IPS-NIHi7 (cell line): ENCODE measurements around the gene NUDT4.
"Not testable (repeated sequence)": the region's sequence is repeated elsewhere in the genome, so short reads cannot be mapped to it uniquely, and the experiment has no call there.

ENCODE experiments used
- DNase-seq: peaks from one replicate; pipeline ENCODE4 v3.0.0; 2012; ENCODE audit warnings: mixed read lengths; ENCODE audit errors: extremely low spot score

NUDT4 gene

GRCh38 chr12:93366422-93366821, 11.3 kb upstream of the NUDT4 start:
- DNase-seq = no peak

- no peak for DNase-seq
These were observed 9.0 kb upstream of the NUDT4 start for GRCh38 chr12:93368766-93369165.

- DNase-seq = no peak
These were observed 8.2 kb upstream of the NUDT4 start for GRCh38 chr12:93369505-93369904.

- peak; percentile 17 for DNase-seq
These were observed 6.8 kb upstream of the NUDT4 start for GRCh38 chr12:93370947-93371346.

- no peak for DNase-seq
These were observed 3.6 kb upstream of the NUDT4 start for GRCh38 chr12:93373961-93374656.

GRCh38 chr12:93375906-93376305, 1.8 kb upstream of the NUDT4 start:
- no peak for DNase-seq

- peak; percentile 47 for DNase-seq
These were observed 1.1 kb upstream of the NUDT4 start for GRCh38 chr12:93376436-93377251.

- DNase-seq = peak; percentile 22
These were observed 672 bp downstream of the NUDT4 start for GRCh38 chr12:93378196-93378997.

- DNase-seq = no peak
These were observed 1.2 kb downstream of the NUDT4 start for GRCh38 chr12:93378998-93379325.

GRCh38 chr12:93379326-93379980, 1.7 kb downstream of the NUDT4 start:
- DNase-seq = no peak

GRCh38 chr12:93379981-93380361, 2.2 kb downstream of the NUDT4 start:
- DNase-seq = no peak

- DNase-seq = no peak
These were observed 2.9 kb downstream of the NUDT4 start for GRCh38 chr12:93380480-93381121.

GRCh38 chr12:93381161-93381975, 3.6 kb downstream of the NUDT4 start:
- DNase-seq = no peak

GRCh38 chr12:93381976-93382437, 4.3 kb downstream of the NUDT4 start:
- DNase-seq = not testable (repeated sequence)

GRCh38 chr12:93387780-93388179, 10.1 kb downstream of the NUDT4 start:
- no peak for DNase-seq

GRCh38 chr12:93390031-93390430, 12.3 kb downstream of the NUDT4 start:
- DNase-seq = no peak

- no peak for DNase-seq
These were observed 13.0 kb downstream of the NUDT4 start for GRCh38 chr12:93390549-93391297.

- DNase-seq = no peak
These were observed 15.7 kb downstream of the NUDT4 start for GRCh38 chr12:93393425-93393824.

GRCh38 chr12:93397412-93397811, 19.7 kb downstream of the NUDT4 start:
- DNase-seq = no peak
